Loucy (cell line): ENCODE results near the gene DEPDC5.

Experiments used
- H2AFZ ChIP-seq: fragments of 200-600 bp; sonication (generic); 2 replicates; pipeline ENCODE4 v1.6.0; 2016; ENCODE audit warnings: antibody characterized with exemption, mild to moderate bottlenecking, low read length, moderate library complexity
- H3F3A ChIP-seq: fragments of 200-600 bp; 2 replicates; pipeline ENCODE4 v1.6.0; 2016; ENCODE audit warnings: antibody characterized with exemption, low read depth, mild to moderate bottlenecking
- H3K27me3 ChIP-seq: fragments of 200-600 bp; sonication (generic); 2 replicates; pipeline ENCODE4 v1.6.1; 2014; ENCODE audit warnings: low read length, mild to moderate bottlenecking; ENCODE audit not compliant: insufficient read depth, poor library complexity, severe bottlenecking
- H3K36me3 ChIP-seq: fragments of 200-600 bp; sonication (generic); 2 replicates; pipeline ENCODE4 v1.6.1; 2016; ENCODE audit warnings: low read length; ENCODE audit not compliant: insufficient read depth
- H3K4me1 ChIP-seq: fragments of 200-600 bp; sonication (generic); 2 replicates; pipeline ENCODE4 v1.5.1; 2014; ENCODE audit warnings: low read length, mild to moderate bottlenecking; ENCODE audit not compliant: insufficient read depth, poor library complexity, severe bottlenecking
- H3K4me2 ChIP-seq: fragments of 200-600 bp; sonication (generic); 2 replicates; pipeline ENCODE4 v1.6.0; 2014; ENCODE audit warnings: antibody characterized with exemption, low read length, low read depth, mild to moderate bottlenecking; ENCODE audit not compliant: poor library complexity, severe bottlenecking
- H3K4me3 ChIP-seq: fragments of 200-600 bp; sonication (generic); 2 replicates; pipeline ENCODE4 v1.5.1; 2014; ENCODE audit warnings: low read length, mild to moderate bottlenecking, mixed read lengths; ENCODE audit not compliant: poor library complexity, severe bottlenecking
- H3K79me2 ChIP-seq: fragments of 200-600 bp; sonication (generic); 2 replicates; pipeline ENCODE4 v1.6.1; 2014; ENCODE audit warnings: low read length; ENCODE audit not compliant: insufficient read depth
- H3K9ac ChIP-seq: fragments of 200-600 bp; sonication (generic); 2 replicates; pipeline ENCODE4 v1.6.0; 2014; ENCODE audit warnings: mild to moderate bottlenecking, low read depth, low read length, moderate library complexity; ENCODE audit not compliant: poor library complexity, severe bottlenecking
- H3K9me2 ChIP-seq: fragments of 200-600 bp; sonication (generic); replicated peaks from 2 replicates; pipeline ENCODE4 v1.6.1; 2016; ENCODE audit warnings: low read depth, low read length, mixed read lengths
- H3K9me3 ChIP-seq: fragments of 200-600 bp; sonication (generic); 2 replicates; pipeline ENCODE4 v1.6.1; 2014; ENCODE audit warnings: mild to moderate bottlenecking, antibody characterized with exemption, low read length, low read depth; ENCODE audit not compliant: insufficient read depth
- H4K20me1 ChIP-seq: fragments of 200-600 bp; sonication (generic); 2 replicates; pipeline ENCODE4 v1.6.0; 2014; ENCODE audit warnings: antibody characterized with exemption, low read length, mild to moderate bottlenecking; ENCODE audit not compliant: insufficient read depth, poor library complexity, severe bottlenecking
- CTCF ChIP-seq: fragments of 200-600 bp; sonication (generic); conservative IDR thresholded peaks from 2 replicates; pipeline ENCODE4 v1.5.1; 2014; ENCODE audit warnings: mild to moderate bottlenecking, antibody characterized with exemption, low read length
- EZH2phosphoT487 ChIP-seq: fragments of 200-600 bp; IDR thresholded peaks from 2 replicates; pipeline ENCODE4 v1.6.1; 2018; ENCODE audit warnings: antibody characterized with exemption, mild to moderate bottlenecking, moderate library complexity, borderline replicate concordance

DEPDC5 gene

GRCh38 chr22:31874821-31875220 lies 121.0 kb downstream of the DEPDC5 start:
- no peak overlapping the region for H3K4me3 ChIP-seq
- H3K9ac ChIP-seq = no peak overlapping the region
- peaks cover 5% of the 10 kb centered on the region for H3K4me1 ChIP-seq
- no peaks in the 10 kb centered on the region for H3K79me2 ChIP-seq
- peaks cover 51% of the 10 kb centered on the region; the same call in 1 of the 2 replicates for H3K36me3 ChIP-seq
- H3K9me2 ChIP-seq = no peaks in the 10 kb centered on the region
- TF ChIP-seq EZH2phosphoT487 = no peak
- no peak for TF ChIP-seq CTCF
- H3F3A ChIP-seq = no peaks in the 10 kb centered on the region; the same call in 1 of the 2 replicates
- H4K20me1 ChIP-seq = no peaks in the 10 kb centered on the region
- H3K9me3 ChIP-seq = no peaks in the 10 kb centered on the region
- H3K27me3 ChIP-seq = no peaks in the 10 kb centered on the region
- H2AFZ ChIP-seq = no peak overlapping the region
- no peak overlapping the region for H3K4me2 ChIP-seq

GRCh38 chr22:31876156-31876920 lies 122.5 kb downstream of the DEPDC5 start:
- Histone ChIP-seq H3K4me1 (peaks cover 5% of the 10 kb centered on the region), H3K9ac (peak overlapping the region; percentile 18), H3F3A (no peaks in the 10 kb centered on the region; the same call in 1 of the 2 replicates), H3K4me3 (no peak overlapping the region), H2AFZ (no peak overlapping the region), H3K36me3 (peaks cover 47% of the 10 kb centered on the region; the same call in 1 of the 2 replicates), H4K20me1 (no peaks in the 10 kb centered on the region), H3K27me3 (no peaks in the 10 kb centered on the region), H3K9me2 (no peaks in the 10 kb centered on the region), H3K79me2 (no peaks in the 10 kb centered on the region), H3K9me3 (no peaks in the 10 kb centered on the region), H3K4me2 (peak overlapping the region; percentile 46)
- no peak for TF ChIP-seq CTCF
- TF ChIP-seq EZH2phosphoT487 = no peak

- Histone ChIP-seq H3K27me3 (no peaks in the 10 kb centered on the region), H3K9me2 (no peaks in the 10 kb centered on the region), H3F3A (no peaks in the 10 kb centered on the region; the same call in 1 of the 2 replicates), H3K79me2 (no peaks in the 10 kb centered on the region), H2AFZ (no peak overlapping the region), H3K4me3 (no peak overlapping the region), H3K4me1 (peaks cover 5% of the 10 kb centered on the region), H3K36me3 (peaks cover 20% of the 10 kb centered on the region; the same call in 1 of the 2 replicates), H3K4me2 (no peak overlapping the region), H3K9ac (no peak overlapping the region), H3K9me3 (no peaks in the 10 kb centered on the region), H4K20me1 (no peaks in the 10 kb centered on the region)
- no peak for TF ChIP-seq EZH2phosphoT487
- TF ChIP-seq CTCF = no peak
These were observed 125.8 kb downstream of the DEPDC5 start for GRCh38 chr22:31879585-31879984.
